GM12892 (cell line): Measurements from ENCODE around the gene PARD3.

ENCODE experiments used
- DNase-seq: peaks from one replicate; pipeline ENCODE4 v3.0.0; 2011; ENCODE audit not compliant: insufficient read length
- FAIRE-seq: peaks from 2 replicates; lab custom pipeline; 2011; peaks lifted over from hg19 to GRCh38; lab: Jason Lieb, UNC
- POLR2A ChIP-seq: IDR thresholded peaks from 2 replicates; pipeline ENCODE4 v1.6.1; 2011; ENCODE audit warnings: low read depth, low read length, control low read depth
- POLR2AphosphoS5 ChIP-seq: IDR thresholded peaks from 2 replicates; pipeline ENCODE4 v1.6.1; 2011; ENCODE audit warnings: low read depth, low read length, control low read depth
- TAF1 ChIP-seq: IDR thresholded peaks from 2 replicates; pipeline ENCODE4 v1.6.1; 2011; ENCODE audit warnings: low read depth, mild to moderate bottlenecking, control low read depth, low read length, borderline replicate concordance

Gene PARD3

DNA sequence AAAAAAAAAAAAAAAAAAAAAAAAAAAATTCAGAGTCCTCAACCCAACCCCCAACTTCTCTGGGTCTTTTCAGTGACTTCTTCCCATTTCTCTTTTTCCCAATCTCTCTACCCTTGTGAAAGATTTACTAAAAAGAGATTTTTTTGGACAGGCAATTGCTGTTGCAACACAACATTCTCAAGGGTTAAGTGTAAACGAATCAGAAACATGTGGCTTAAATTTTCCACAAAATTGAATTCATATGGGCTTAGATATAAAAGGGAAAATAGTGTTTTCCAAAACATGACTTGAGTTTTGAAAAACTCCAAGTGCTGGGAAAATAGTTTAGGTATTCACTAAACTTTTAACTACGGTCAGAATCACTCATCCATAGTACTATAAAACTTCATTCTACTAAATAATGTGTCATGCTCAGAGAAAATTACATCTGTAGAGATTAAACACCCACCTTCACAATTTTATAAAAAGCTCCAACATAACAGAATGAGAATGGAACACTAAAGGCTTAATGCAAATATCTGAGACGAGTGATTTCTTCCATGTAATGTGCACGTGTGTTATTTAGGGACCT is 643.1 kb downstream of the PARD3 start:
- DNase-seq, result no peak
- FAIRE-seq, result no peak
- TF ChIP-seq TAF1 (no peak), POLR2AphosphoS5 (no peak), POLR2A (no peak)

DNA sequence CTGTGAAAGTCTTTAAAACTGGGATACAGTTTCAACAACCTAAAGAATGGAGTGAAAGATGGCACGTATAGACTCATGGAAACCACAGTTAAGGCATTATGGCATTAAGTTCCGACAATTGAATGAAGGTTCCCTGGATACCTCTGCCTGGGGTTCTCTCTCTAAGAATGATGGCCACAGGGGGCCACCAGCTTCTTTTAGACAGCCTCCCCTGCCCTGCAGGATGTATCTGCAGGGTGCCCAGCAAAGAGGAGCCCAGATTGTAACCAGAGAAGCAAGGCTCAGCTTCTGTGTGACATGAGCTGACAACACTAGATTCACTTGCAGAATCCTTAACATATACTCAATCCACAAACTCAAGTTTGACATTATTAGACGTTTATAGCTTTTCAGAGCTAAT is 645.4 kb downstream of the PARD3 start:
- no peak for DNase-seq
- TF ChIP-seq TAF1 (no peak), POLR2A (no peak), POLR2AphosphoS5 (no peak)
- no peak for FAIRE-seq

DNA sequence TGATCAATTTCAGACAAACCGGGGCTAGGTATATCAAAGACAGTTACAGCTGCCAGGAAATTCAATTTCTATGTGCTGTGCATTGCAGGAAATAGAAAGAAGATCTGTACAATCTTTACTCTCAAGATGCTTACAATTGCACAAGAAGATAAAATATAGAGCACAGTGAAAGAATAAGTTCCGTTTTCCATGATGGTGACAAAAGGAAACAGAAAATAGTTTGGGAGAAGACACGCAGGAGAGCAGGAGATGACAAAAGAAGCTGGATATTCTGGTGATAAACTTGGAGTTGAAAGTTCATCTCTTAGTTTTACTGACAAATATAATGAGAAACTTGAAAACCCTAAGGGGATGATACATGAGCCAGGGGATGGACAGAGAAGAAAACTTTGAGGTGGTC is 646.0 kb downstream of the PARD3 start:
- TF ChIP-seq POLR2AphosphoS5 (no peak), POLR2A (no peak), TAF1 (no peak)
- FAIRE-seq (no peak), DNase-seq (no peak)

DNA sequence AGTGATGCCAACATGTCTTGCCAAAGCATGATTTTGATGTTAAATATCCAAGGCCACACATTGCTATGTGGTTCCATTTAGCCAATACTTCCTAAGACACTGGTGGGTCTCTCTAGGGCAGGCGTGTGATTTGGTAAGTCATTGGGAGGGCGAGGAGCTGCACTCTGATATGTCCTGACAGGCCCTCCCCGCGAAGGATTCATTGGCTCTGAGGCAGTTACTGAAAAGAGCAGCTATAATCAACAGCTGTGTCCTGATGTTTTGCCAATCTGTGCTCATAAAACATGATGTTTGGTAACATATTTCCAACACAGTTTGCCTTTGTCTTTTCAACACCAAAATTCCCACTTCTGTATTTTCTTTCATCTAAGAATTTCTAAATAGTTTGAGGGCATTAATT is 646.7 kb downstream of the PARD3 start:
- TF ChIP-seq TAF1, result no peak
- TF ChIP-seq POLR2AphosphoS5, result no peak
- TF ChIP-seq POLR2A, result no peak
- no peak for FAIRE-seq
- no peak for DNase-seq

DNA sequence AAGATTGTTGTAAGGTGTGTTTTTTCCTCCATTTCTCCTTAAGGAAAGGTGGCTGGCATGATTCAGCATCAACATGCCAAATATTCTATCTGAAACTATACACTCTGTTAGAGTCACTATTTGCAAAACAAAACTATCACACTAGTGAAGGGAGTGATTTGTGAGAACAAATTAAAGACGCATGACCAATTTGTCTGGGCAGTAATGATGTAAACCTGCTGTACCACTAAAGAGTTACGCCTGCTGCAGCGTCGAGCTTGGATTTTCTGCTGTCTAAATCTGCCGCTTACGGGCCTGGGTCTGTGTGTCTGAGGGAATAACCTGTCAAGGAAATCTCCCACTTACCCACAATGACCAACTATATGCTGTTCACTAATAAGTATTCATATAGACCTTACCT is 648.3 kb downstream of the PARD3 start:
- FAIRE-seq (no peak), DNase-seq (no peak)
- TF ChIP-seq POLR2A, result no peak
- TF ChIP-seq POLR2AphosphoS5, result no peak
- no peak for TF ChIP-seq TAF1

DNA sequence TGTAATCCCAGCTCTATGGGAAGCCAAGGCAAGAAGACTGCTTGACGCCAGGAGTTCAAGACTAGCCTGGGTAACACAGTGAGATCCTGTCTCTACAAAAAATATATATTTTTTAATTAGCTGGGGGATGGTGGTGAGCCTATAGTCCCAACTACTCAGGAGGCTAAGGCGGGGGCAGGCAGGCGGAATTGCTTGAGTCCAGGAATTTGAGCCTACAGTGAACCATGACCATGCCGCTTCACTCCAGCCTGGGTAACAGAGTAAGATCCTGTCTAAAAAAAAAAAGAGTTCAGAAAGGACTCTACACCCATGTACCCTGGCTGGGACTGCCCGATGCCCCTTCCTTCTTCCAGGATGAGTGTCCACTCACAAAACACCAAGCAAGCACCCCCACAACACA is 648.7 kb downstream of the PARD3 start:
- TF ChIP-seq POLR2AphosphoS5 (no peak), POLR2A (no peak), TAF1 (no peak)
- DNase-seq (no peak), FAIRE-seq (no peak)

DNA sequence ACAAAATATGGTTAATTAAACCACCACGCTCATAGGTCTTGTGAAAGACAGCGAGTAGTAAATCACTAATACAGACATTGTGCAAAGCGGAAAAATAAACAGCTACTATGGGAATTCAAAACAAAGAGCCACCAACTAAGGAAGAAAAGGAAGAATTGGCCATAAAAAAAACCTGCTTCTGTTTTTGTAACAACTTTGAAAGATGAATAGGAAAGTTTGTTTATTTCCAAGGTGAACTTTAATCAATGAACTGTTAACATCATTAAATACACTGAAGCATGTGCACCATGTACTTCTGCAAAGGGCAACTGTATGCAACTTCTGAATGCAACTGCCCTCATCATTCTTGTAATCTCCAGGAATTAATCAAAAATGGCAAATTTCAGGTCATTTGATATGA is 651.1 kb downstream of the PARD3 start:
- no peak for FAIRE-seq
- TF ChIP-seq POLR2A, result no peak
- TF ChIP-seq TAF1, result no peak
- no peak for TF ChIP-seq POLR2AphosphoS5

DNA sequence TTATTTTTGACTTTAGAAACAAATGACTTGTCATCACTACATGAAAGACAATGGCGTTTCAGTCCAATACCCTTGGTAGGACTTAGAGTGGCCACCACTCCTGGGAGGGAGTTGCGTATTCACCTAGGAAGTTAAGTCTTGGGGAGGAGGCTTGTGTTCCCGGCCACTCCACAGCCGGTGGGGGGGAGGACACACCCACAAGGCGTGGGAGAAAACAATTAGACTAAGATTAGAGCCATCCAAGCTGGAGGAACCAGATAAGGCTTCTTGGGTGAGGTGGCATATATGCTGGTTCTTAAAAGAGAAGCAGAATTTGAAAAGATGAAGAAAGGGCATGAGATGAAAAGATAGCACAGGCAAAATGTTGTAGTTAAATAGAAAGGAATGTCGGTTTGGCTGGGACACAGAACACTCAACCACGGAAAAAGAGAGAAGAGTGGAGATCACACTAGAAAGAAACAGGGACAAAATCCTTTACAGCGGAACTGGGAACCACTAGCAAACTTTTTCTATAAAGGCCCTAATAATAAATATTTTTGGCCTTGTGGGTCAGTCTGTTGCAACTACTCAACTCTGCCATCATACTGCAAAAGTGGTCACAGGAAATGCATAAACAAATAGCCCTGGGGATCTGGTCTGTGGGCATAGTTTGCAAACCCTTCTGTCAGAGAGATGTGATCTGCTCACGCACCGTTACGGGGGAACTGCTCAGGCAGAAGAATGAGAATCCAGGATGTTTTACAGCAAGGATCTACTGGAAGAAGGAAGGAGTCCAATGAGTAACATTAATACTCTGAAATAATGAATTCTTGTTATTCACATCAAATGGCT is 651.8 kb downstream of the PARD3 start:
- FAIRE-seq, result peak; percentile 33
- no peak for TF ChIP-seq POLR2A
- TF ChIP-seq TAF1, result no peak
- TF ChIP-seq POLR2AphosphoS5, result no peak
- no peak for DNase-seq

More for the DNA sequence above, 651.1 kb downstream of the PARD3 start:
- no peak for DNase-seq

DNA sequence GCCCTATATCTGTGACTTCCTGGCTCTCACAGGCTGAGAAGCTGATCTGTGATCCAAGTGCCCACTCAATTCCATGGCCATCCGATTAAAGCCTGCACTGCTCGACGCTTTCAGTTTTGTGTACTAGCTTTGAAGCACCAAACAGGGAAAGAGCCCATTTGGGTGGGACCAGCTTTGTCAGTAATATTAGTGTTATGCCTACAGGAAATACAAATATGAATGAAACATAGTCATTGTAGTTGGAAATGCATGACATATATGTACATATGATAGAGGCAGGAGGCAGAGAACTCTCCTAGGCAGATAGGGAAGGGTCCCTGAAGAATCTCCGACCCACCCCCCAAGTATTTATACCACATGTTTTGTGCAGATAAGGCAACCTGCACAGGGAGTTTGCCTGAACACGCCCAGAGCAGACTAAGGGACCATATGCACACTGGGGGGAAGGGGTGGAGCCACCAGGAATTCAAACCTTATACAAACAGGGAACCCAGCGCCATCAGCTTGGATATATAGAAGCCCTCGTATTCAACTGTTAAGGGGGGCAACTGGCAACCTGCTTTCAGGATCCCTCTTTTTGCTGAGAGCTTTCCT is 653.2 kb downstream of the PARD3 start:
- FAIRE-seq, result no peak
- no peak for DNase-seq
- TF ChIP-seq TAF1 (no peak), POLR2AphosphoS5 (no peak), POLR2A (no peak)

DNA sequence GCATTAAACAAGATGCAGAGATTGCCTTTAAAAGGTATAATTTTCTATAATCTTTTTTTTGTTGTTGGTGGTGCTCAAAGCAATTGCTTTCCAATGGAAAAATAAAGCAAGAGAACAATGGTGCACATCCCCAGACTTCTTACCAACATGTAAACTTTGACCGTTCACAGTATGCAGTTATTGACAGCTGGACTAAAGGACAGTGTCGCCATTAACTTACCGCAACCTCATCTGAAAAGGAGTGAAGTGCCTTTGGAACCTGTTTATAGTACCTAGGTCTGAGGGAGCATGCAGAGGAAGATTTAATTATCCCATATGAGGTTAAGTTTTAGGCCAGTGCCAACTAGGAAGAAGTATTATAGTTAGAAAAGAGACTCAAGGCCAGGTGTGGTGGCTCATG is 654.5 kb downstream of the PARD3 start:
- FAIRE-seq, result no peak
- DNase-seq, result no peak
- no peak for TF ChIP-seq POLR2AphosphoS5
- no peak for TF ChIP-seq POLR2A
- no peak for TF ChIP-seq TAF1

DNA sequence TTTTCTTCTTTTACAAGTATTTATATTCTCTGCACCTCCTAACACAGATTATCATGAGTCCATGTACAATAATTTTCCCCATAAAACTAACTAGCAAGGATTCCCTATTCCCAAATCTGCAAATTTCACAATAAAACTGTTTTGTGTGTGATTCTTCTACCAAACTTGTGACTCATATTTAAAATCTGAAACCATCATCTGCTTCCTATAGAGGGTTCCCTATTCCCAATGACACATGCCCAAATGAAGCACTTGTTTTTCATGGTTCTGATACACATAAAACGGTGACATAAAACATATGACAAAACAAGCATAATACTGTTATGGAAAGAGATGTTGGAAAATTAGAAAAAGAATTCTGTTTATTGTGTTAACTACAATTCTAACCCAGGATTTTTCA is 657.6 kb downstream of the PARD3 start:
- no peak for TF ChIP-seq TAF1
- no peak for TF ChIP-seq POLR2AphosphoS5
- no peak for DNase-seq
- no peak for FAIRE-seq
